Measurements from ENCODE around the gene SCEL. TPM values are rescaled to one million over a fixed set of nuclear protein-coding genes. Genes with fewer than 3 reads are reported as not detected.

SCEL gene
- total and polyA plus RNA-seq, 2 donors (not counting 3 experiments of a cell fraction or from before 2014, with no cell fraction given), result not detected

DNA sequence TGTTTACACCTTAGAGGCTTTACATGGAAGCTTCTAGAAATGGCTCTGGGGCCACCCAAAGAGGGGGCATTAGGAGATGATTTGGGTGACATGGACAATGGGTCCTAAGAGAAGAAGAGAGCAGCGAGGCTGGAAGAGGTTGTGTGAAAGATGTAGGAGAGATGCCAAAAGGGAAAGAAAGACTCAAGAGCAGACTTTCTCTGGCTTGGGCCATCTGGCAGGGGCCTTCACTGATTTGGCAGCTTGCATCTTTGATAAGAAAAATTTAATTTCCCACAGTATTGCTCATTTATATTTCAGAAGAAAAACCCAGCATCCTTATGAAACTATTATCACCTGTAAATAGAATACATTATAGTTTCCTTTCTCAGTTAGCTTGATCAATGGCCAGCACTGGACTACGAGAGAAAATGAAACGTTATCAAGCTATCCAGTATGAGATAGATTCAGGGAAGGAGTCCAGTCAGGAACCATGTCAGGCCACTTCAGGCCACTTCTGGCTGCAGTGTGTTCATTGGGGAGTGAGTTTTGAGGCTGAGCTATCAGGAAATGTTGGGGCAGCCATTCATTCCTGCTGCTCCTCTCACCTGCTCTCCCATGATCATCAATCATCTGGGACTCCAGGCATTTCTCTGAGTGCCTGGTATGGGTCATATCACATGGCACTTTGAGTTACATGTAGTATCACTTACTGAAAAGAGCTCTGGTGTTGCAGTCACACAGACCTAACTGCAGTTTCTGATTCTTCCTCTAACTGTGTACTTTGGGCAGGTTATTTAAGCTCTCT, 10.3 kb downstream of the SCEL start:
- no peak overlapping the region for H3K4me2 ChIP-seq (ENCODE audit: insufficient read depth, low read length)
- no peaks in the 10 kb centered on the region for H3K9me3 ChIP-seq (replicated peaks; ENCODE audit: control insufficient read depth, insufficient read depth, low read length)
- H4K20me1 ChIP-seq (replicated peaks; ENCODE audit: control insufficient read depth, extremely low read depth, insufficient read depth, low read length), result no peaks in the 10 kb centered on the region
- peaks cover 0 to 2% of the 10 kb centered on the region in 2 experiments for H3K27me3 ChIP-seq (ENCODE audit: control insufficient read depth in 2 of 2, insufficient read depth in 2 of 2, low read length in 2 of 2)
- DNase-seq (ENCODE audit: low read depth, low spot score) (no peak), FAIRE-seq (no peak)
- H3K4me3 ChIP-seq (replicated peaks in 1 of 3; ENCODE audit: insufficient read depth in 1 of 3, low read depth in 1 of 3, low read length in 3 of 3), result no peak overlapping the region
- no peak overlapping the region for H2AFZ ChIP-seq (ENCODE audit: low read depth, low read length)
- no peaks in the 10 kb centered on the region for H3K36me3 ChIP-seq (ENCODE audit: control insufficient read depth in 2 of 2, extremely low read depth in 1 of 2, insufficient read depth in 2 of 2, low read length in 2 of 2)
- ChIA-PET POLR2A (no interaction called here), CTCF (interaction anchor here (2.0 to 3.6 kb wide), 2 partner anchors 53 to 67 kb away, joined by 8 to 21 read pairs; no protein-coding TSS in a partner anchor)
- TF ChIP-seq POLR2A (IDR thresholded peaks at IDR 0.05; ENCODE audit: low read depth, low read length) (no peak), FOS (IDR thresholded peaks at IDR 0.05; ENCODE audit: borderline replicate concordance, insufficient read depth, low read length) (no peak), POLR2AphosphoS5 (IDR thresholded peaks at IDR 0.05; ENCODE audit: insufficient read depth, low read depth, low read length) (no peak), JUN (IDR thresholded peaks at IDR 0.05; ENCODE audit: borderline replicate concordance, insufficient read depth, insufficient read length, low read depth) (no peak)
- no TSS peak for BruUV-seq (replicated peaks)
- H3K9me1 ChIP-seq (replicated peaks; ENCODE audit: control insufficient read depth, extremely low read depth, insufficient read depth, low read length), result no peaks in the 10 kb centered on the region
- no peaks in the 10 kb centered on the region for H3K79me2 ChIP-seq (ENCODE audit: control insufficient read depth, insufficient read depth, low read length)
- dilution Hi-C loops (cut with MboI; ENCODE audit: extremely low pct_ligation_motif_present, low sequenced_read_pairs) (no loop called here), intact Hi-C loops (cut with micrococcal nuclease) (loop anchor here (2.0 kb wide), 1 partner anchor 23 kb away; no protein-coding TSS in a partner anchor)
- peaks cover 8% of the 10 kb centered on the region for H3K4me1 ChIP-seq (ENCODE audit: control insufficient read depth, extremely low read depth, insufficient read depth, low read length)
- H3K9ac ChIP-seq (replicated peaks; ENCODE audit: extremely low read depth, insufficient read depth, low read length), result no peak overlapping the region
- no peak overlapping the region for H3K27ac ChIP-seq (ENCODE audit: insufficient read depth, low read depth, low read length)

- Histone ChIP-seq H3K4me1 (ENCODE audit: control insufficient read depth, extremely low read depth, insufficient read depth, low read length) (peaks cover 8% of the 10 kb centered on the region), H3K79me2 (ENCODE audit: control insufficient read depth, insufficient read depth, low read length) (no peaks in the 10 kb centered on the region), H3K9ac (replicated peaks; ENCODE audit: extremely low read depth, insufficient read depth, low read length) (no peak overlapping the region), H3K27ac (ENCODE audit: insufficient read depth, low read depth, low read length) (no peak overlapping the region), H3K36me3 (ENCODE audit: control insufficient read depth in 2 of 2, extremely low read depth in 1 of 2, insufficient read depth in 2 of 2, low read length in 2 of 2) (no peaks in the 10 kb centered on the region), H3K27me3 (ENCODE audit: control insufficient read depth in 2 of 2, insufficient read depth in 2 of 2, low read length in 2 of 2) (peaks cover 0 to 2% of the 10 kb centered on the region in 2 experiments), H3K9me1 (replicated peaks; ENCODE audit: control insufficient read depth, extremely low read depth, insufficient read depth, low read length) (no peaks in the 10 kb centered on the region), H4K20me1 (replicated peaks; ENCODE audit: control insufficient read depth, extremely low read depth, insufficient read depth, low read length) (no peaks in the 10 kb centered on the region), H3K9me3 (replicated peaks; ENCODE audit: control insufficient read depth, insufficient read depth, low read length) (no peaks in the 10 kb centered on the region), H3K4me3 (replicated peaks in 1 of 3; ENCODE audit: insufficient read depth in 1 of 3, low read depth in 1 of 3, low read length in 3 of 3) (no peak overlapping the region), H2AFZ (ENCODE audit: low read depth, low read length) (no peak overlapping the region), H3K4me2 (ENCODE audit: insufficient read depth, low read length) (no peak overlapping the region)
- ChIA-PET CTCF (interaction anchor here (0.8 to 1.4 kb wide), 4 partner anchors 14 to 70 kb away, joined by 3 to 6 read pairs (median 3); no protein-coding TSS in a partner anchor), POLR2A (no interaction called here)
- no peak for FAIRE-seq
- BruUV-seq (replicated peaks), result no TSS peak
- no peak for DNase-seq (ENCODE audit: low read depth, low spot score)
- intact Hi-C loops (cut with micrococcal nuclease), result no loop called here
- dilution Hi-C loops (cut with MboI; ENCODE audit: extremely low pct_ligation_motif_present, low sequenced_read_pairs), result no loop called here
- no peak for TF ChIP-seq GATA2 (IDR thresholded peaks at IDR 0.05; ENCODE audit: insufficient read depth, insufficient read length, low read depth, low read length)
- no peak for TF ChIP-seq POLR2A (IDR thresholded peaks at IDR 0.05; ENCODE audit: low read depth, low read length)
- no peak for TF ChIP-seq CTCF (IDR thresholded peaks at IDR 0.05; ENCODE audit: extremely low read depth in 1 of 2, insufficient read depth in 1 of 2, low read depth in 1 of 2, low read length in 2 of 2)
- TF ChIP-seq JUN (IDR thresholded peaks at IDR 0.05; ENCODE audit: borderline replicate concordance, insufficient read depth, insufficient read length, low read depth), result no peak
- TF ChIP-seq FOS (IDR thresholded peaks at IDR 0.05; ENCODE audit: borderline replicate concordance, insufficient read depth, low read length), result no peak
- no peak for TF ChIP-seq MYC (IDR thresholded peaks at IDR 0.05; ENCODE audit: low read depth, low read length)
- TF ChIP-seq, protein P1, sequence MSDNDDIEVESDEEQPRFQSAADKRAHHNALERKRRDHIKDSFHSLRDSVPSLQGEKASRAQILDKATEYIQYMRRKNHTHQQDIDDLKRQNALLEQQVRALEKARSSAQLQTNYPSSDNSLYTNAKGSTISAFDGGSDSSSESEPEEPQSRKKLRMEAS (IDR thresholded peaks at IDR 0.05; ENCODE audit: insufficient read depth, insufficient read length), result no peak
- no peak for TF ChIP-seq EZH2 (IDR thresholded peaks at IDR 0.05; ENCODE audit: borderline replicate concordance, low read depth, low read length, severe bottlenecking)
- no peak for TF ChIP-seq POLR2AphosphoS5 (IDR thresholded peaks at IDR 0.05; ENCODE audit: insufficient read depth, low read depth, low read length)
Measured at GRCh38 chr13:77548095-77548494, 12.6 kb downstream of the SCEL start.

Data from endothelial cell of umbilical vein (primary cell).